T47D (cell line): ENCODE results near the gene APOB.

ENCODE experiments used
- DNase-seq, 2 experiments: peaks; one replicate each; pipeline versions ENCODE4 v3.0.0 to v3.0.0-alpha.2; 2011 to 2012; ENCODE audit warnings: low read depth in 1 of 2, low spot score in 1 of 2
- JUND ChIP-seq: IDR thresholded peaks from 2 replicates; pipeline ENCODE4 v1.6.1; 2012; ENCODE audit warnings: low read depth
- in situ Hi-C: cut with HindIII; loops from 2 replicates; pipeline ENCODE4 v1.10.0; 2016; ENCODE audit warnings: low sequenced_read_pairs, low pct_unique_long_range_greater_than_20kb

Gene APOB

GRCh38 chr2:20957788-20958525 lies 85.9 kb downstream of the APOB start:
- DNase-seq, result no peak
- TF ChIP-seq JUND, result no peak
- in situ Hi-C loops, result no loop called here

DNA sequence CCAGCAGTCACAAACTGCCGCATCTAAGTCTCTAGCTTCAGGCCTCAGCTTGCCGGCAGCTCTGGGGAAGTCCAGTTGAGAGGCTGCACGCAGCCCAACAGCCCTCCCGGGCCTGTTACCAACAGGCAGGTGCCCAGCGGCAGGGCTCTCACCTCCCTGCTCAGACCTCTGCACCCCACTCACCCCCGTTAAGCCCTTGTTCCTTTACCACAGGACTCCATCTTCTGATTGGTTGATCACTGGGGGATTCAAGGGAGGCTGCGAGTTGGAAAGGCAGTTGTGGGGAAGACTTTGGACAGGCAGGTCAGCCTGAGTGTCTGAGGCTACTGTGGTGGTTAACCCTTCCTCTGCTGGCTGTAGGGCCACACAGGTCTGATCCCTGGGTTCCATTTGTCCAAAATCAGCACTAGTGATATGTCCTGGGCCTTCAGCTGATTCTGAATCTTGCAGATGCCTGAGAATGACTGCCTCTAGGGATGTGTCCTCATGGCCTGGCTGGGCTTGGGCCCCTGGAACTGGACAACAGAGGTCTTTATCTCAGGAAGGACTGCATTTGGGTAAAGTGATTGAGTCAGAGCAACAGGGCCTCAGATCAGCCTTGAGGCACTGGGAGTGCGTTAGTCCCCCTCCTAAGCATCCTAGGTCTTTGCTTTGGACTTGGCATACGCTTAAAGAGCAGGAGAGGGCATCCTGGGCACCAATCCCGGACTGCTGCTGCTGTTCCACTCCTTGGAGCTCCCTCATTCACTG lies 88.4 kb downstream of the APOB start:
- TF ChIP-seq JUND, result no peak
- DNase-seq, result no peak
- in situ Hi-C loops, result no loop called here

- in situ Hi-C loops, result no loop called here
- no peak for TF ChIP-seq JUND
- peak in 1 of 2 experiments; percentile 1 for DNase-seq
Measured at GRCh38 chr2:20953146-20953824, 90.6 kb downstream of the APOB start.
